NOMO-1 (cell line): ENCODE measurements around the gene FEM1C.

Source experiments
- DNase-seq, 2 experiments: peaks; one replicate each; lab custom pipeline; 2025; ENCODE audit not compliant: unreplicated experiment in 2 of 2; lab: John Stamatoyannopoulos, UW

FEM1C gene, protein sequence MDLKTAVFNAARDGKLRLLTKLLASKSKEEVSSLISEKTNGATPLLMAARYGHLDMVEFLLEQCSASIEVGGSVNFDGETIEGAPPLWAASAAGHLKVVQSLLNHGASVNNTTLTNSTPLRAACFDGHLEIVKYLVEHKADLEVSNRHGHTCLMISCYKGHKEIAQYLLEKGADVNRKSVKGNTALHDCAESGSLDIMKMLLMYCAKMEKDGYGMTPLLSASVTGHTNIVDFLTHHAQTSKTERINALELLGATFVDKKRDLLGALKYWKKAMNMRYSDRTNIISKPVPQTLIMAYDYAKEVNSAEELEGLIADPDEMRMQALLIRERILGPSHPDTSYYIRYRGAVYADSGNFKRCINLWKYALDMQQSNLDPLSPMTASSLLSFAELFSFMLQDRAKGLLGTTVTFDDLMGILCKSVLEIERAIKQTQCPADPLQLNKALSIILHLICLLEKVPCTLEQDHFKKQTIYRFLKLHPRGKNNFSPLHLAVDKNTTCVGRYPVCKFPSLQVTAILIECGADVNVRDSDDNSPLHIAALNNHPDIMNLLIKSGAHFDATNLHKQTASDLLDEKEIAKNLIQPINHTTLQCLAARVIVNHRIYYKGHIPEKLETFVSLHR

DNA sequence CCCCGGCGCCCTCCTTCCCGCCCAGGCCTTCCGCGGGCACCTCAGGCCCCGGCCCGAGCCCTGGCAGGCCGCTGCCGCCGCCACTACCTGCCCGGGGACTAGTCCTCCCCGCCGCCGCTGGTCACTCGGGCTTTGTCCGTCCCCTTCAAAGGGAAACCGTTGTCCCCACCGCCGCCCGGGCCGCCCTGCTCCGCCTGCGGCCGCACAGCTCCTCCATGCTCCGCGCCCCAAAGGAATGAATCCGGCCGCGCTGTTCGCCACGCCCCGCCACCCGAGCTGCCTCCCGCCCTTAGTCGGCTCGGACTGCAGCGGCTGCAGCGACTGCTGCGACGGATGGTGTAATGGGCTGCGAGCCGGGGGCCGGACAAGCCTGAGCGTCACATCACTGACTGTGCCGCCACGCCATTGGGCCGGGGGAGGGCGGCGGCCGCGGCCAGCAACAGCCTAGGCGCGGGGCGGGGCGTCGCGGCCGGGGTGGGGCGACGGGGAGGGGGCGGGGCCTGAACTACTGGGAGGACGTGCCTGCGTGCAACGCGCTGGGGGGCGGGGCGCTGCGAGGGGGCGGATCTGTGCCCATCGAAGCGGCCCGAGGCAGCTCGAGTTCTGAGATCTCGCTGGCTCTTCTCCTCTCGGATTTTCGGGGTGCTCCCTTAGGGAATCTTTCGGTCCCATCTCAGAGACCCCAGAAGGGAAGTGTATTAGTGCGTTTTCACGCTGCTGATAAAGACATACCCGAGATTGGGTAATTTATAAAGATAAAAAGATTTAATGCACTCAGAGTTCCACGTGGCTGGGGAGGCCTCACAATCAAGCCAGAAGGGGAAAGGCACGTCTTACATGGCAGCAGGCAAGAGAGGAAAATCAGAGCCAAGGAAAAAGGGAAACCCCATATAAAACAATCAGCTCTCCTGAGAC is at the start of gene FEM1C:
FEM1C (minus strand) TSS at position 340 of the 915 bp plus-strand sequence. CDS start 1,282 bp downstream, outside the sequence.
- peak; percentile 94 to 98 for DNase-seq

DNA sequence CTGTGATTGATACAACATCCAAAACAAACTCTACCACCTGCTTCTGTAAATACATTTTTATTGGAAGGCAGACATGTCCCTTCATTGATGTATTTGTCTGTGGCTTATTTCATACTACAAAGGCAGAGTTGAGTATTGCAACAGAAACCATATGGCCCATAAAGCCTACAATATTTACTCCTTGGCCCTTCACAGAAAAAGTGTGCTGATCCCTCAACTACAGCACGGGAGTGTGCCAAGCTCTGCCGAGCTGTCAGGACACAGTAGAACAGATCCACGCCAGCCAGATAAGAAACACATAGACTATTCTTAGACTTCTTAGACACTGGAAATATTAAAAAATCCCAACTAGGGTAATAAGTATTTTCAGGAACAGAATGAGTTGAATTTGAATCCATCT is 44.5 kb upstream of the FEM1C start:
- DNase-seq, result no peak

DNA sequence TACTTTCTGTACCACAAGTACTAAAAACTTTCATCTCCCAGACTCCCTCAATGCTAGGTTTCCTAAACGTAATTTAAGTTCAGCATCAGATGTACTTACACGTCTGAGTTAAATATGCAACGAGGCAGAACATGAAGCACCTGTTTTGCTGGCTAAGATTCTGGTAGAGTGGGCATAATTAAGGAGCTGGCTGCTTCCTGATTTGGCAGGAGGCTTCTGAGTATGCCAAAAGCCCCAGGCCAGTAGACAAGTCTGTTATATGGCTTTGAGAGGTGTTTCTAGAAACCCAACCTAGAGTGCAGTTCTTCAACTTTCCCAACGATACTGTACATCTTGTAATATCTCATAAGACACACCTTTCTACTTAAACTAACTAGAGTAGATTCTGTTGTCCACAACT is 44.1 kb upstream of the FEM1C start:
- DNase-seq, result no peak

DNA sequence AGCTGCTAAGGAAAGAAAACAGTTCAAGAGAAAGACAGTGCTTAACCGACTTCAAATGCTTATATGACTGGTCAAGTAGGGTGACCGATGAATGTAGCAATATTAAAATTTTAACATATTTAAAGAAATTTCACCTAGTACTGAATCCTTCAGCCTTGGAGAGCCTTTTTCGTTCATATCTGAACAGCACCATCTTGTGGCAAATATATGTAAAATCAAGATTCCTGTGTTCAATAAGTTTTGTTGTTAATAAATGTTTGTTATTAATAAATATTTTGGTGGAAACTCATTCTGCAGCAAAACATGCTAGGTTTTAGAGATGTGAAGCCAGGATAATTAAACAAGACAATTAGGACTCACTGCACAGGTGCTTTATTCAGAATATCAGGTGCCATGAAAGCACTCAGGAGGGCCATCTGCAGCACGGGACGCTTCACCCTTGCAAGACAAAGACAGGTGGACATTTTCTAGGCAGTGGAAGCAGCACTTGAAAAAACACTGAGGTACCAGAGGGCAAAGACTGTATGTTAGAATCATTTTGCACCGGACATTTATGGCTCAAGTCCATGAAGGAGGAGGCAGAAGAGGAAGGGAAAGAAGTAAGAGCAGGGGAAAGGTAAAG is 42.1 kb upstream of the FEM1C start:
- peak in 1 of 2 experiments; percentile 50 for DNase-seq

DNA sequence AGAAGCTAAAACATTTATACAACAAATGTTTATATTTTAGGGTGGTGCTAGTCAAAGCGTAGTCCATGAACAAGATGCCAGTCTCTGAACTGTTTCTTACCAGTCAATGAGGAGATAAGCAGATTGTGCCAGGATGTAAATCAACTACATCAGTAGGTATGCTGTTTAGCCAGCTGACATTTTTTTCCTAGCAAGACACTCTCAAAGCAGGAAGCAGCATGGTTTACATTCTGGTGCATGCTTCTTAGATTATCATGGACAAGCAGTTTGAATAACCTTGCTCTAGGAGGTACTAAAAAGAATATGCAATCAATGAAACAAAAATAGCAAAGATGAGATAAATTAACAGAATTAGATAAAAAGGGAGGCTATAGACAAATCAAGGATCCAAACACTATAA is 40.7 kb upstream of the FEM1C start:
- no peak for DNase-seq

DNA sequence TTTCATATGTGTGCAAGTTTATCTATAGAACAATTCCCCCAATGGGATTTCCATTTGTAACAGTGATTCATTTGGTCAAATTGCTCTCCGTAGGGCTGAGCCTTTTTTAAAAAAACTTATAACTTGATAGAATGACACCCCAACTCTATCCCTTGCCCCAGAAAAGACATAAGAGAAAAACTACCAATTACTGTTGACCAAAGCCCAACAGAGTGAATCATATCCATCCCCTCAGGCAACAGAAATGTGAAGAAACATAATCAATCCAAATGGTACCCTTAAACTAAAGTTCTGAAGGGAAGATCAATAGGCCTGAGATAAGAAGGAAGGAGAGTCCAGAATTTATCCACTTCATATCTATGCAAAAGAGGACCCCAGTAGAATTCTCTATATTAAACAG is 39.9 kb upstream of the FEM1C start:
- DNase-seq, result no peak

DNA sequence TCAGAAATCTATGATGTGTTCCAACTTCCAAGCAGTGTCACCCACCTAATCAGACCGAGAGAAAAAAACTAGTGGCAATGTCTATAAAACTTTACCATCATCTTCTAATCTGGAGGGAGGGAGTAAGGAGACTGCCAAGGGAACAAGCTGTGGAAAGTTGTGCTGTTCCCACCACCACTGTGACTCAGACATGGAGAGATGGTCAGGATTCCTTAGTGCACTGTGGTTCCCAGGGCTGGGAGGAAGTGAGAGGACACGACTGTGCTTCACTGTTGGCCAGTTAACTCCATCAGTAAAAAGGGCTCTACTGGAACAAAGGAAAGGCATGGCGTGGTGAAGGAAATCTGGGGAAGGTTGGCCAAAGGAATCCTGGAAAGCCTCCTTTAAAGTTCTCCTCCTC is 38.9 kb upstream of the FEM1C start:
- DNase-seq, result no peak

DNA sequence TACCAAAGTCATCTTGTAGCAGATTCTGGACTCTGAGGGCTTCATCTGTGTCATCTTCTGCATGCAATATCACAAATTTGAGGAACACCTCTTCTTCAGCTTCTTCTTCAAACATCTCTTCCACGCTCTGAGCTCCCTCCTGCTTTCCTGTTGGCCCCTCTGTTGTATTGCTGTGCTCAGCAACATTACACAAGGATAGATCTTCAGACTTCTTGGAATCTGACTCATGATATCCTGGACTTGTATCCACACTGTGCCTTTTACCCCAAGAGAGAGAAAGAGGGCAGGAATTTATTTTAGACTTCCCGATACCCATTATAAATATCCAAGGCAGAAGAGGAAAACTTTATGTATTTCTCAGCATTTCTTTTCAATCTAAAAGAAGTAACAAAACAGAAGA is 36.4 kb upstream of the FEM1C start:
- no peak for DNase-seq

DNA sequence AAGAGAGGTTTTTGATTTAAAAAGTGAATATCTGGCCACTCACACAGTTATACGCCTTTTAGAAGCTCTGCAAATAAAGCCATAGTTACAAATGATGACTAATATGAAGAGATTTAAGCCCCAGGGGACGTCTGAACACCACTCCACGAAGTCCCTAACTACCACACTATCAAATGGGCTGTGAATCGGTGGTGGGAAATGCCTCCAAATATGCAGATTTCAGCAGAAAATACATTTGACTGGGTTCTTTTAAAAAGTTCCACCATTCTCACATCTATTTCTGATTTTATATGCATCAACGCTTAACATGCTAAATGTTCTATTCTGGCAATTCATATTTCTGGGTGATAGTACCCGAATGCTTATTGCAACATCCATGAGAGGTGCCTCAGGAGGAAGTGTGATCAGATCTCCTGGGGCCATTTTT is 35.2 kb upstream of the FEM1C start:
- DNase-seq, result no peak

DNA sequence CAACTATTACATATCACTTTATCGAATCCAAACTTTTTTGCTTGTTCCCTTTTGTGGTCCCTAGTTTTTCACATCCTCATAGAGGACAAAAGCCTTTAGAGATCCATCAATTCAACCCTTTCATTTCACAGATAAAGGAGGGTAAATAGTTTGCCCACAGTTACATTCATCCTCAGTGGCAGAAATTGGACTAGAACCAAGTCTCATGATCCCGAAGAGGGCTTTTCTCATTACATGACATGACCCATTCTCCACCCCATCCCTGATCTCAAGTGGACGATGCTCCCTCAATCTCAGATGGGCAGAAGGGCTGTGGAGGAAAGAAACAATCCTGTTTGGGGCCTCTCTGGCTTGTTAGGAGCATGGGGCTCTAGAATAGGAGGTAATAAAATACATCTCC is 34.6 kb upstream of the FEM1C start:
- DNase-seq, result no peak

DNA sequence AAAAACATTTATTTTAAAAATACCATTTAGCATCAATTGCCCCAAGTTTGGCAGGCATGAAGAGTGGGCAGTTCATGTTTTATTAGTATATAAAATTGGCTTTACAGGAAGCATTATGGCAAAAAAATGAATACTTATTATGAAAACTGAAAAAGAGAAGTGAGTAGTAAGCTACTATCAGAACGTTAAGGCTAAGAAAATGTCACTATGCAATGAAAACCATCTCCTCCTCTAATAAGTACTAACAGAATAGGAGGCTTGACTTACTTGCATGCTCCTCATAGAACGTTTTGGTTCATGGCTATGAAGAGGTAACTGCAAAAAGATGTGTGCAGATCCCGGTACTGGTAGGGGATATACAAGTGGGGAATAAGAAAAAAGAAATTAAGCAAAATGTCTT is 34.1 kb upstream of the FEM1C start:
- DNase-seq, result peak in 1 of 2 experiments; percentile 29

DNA sequence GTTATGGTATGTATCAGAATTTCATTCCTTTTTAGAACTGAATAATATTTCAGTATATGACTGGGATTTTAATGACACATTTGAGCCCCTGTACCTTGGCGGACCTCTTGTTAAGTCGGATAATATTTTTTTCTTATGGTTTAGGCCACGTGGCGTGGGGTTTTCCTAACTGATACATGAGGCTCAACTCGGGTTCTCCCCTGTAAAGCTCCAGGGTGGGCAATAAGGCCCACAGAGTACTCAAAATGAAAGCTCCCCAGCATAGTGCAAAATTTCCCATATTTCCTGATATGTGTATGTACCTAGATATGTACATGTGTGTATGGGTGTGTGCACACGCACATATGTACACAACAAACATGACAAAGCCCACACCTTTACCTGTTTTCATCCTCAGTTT is 33.2 kb upstream of the FEM1C start:
- no peak for DNase-seq

DNA sequence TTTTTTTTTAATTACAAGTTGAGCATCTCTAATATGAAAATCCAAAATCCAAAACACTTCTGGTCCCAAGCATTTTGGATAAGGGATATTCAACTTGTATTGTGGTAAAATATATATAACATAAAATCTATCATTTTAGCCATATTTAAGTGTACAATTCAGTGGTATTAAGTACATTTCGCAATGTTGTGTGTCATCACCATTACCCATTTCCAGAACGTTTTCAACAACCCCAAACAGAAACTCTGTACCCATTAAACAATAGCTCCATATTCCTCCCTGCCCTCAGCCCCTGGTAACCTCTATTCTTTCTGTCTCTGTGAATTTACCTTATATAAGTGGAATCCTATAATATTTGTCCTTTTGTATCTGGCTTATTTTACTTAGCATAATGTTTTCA is 32.8 kb upstream of the FEM1C start:
- no peak for DNase-seq

DNA sequence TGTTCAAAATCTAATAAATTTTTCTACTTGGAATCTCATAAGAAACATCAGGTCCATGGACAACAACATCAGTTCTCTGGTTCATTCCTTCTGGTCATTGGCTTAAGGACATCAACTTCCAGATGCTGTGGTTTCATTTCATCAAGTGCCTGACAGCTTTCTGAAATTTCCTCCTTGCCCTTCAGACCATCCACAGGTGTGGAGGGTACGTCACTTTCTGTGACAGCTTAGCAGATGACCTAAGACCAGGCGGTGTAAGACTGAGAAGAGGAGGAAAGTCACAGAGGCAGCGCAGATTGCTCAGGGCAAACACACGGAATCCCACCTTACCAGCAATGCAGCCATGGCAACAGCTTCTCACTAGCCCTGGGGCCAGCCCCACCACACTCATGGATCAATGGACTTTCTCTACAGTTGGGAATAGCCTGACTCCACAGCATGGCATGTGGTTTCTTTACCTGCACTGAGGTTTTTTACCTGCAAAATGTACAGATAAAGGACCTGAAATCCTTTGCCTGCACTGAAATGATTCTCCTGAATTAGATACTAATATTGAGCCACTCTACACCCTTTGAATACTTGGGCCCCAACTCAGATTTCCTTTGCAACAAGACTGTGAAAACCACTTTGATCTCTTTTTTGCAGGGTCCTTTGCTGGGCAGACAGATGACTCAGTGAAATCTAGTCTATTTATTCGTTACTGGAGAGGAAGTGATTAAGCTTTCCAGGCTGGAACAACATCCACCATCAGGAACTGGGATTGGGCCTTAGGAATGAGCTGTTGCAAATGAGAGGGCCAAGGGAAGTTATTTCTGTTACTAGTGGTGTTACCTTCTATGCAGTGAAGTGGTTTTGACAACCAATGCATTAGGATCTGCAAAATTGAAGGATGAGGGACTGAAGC is 30.8 kb upstream of the FEM1C start:
- no peak for DNase-seq

DNA sequence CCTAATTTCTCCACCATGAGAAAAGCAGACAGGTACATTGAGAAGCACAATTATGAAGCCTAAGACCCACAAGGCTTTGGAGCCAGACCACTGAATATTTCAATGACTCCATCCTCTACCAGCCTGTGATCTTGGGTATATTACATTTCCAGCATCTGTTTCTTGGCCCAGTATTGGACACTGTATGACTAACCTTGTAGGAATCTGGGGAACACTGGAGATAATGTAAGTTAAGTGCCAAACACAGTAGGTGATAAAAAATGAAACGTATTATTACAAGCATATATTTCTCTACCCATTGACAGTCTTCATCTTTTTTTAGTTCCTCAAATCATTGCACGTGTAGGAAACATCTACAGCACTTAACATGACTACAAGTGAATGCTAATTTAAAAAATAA is 28.6 kb upstream of the FEM1C start:
- no peak for DNase-seq

DNA sequence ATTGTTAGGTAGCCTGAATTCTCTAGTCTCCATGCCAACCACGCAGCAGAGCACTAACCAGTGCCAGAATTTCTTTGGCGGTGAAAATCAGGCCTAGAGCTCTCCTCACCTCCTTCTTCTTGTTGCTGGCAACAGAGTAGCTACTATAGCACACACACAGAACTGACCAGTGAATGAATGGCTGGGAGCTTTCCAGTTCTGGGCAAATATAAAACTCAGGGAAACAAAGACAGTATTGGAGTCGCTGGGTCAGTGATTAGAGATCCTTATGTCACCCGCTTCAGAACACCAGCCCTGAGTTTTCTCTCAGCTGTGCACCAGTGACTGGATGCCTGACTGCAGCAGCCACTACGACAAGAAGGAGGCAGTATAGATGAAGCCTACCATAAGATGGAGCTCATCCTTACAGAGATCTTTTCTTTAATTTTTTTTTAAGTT is 26.9 kb upstream of the FEM1C start:
- no peak for DNase-seq

DNA sequence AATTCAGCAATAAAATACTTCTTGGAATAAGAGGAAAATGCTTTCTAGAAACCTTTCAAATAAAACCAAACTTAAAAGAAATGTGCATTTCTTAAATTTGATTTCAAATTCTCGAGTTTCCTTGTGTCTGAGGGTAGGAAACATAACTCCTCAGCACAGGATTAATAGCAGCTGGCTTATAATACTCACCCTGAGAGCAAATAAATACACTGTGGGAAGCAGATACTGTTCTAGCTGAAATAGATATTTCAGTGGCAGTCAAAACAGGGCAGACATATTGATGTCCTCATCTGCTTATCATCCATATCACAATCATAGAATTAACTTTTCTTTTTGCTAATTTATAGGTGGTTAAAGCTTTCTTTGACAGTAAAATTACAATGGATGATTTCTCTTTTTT is 24.1 kb upstream of the FEM1C start:
- no peak for DNase-seq

DNA sequence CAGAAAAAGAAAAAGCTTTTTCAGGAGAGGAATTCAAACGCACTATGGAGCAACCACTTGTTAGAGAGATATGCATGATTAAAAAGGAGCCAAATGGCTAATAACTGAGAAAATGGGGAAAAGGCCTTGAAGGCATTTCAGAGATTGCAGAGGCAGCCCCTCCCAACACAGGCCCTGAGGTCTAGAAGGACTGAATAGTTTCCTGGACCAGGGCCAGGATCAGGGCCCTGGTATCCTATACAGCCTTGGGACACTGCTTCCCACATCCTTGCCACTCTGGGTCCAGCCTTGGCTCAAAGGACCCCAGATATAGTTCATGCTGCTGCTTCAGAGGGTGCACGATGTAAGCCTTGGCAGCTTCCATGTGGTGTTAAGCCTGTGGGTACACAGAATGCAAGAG is 20.7 kb upstream of the FEM1C start:
- no peak for DNase-seq

DNA sequence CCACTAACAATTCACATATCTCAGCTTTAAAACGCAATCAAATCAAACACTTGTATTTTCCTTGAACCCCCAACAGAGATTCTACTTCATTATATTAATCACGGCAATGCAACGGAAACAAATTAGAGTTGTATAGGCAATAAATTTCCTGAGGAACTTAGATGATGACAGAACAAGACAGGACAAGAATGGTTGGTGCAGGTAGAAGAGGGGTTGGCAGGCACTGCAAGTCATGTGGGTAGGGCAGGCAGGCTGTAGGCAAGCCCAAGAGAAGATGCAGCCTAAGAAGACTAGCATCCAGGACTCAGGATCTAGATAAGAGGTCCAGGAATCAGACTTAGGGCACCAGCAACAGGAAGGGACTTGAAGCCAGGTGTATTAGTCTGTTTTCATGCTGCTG is 16.6 kb upstream of the FEM1C start:
- DNase-seq, result no peak

DNA sequence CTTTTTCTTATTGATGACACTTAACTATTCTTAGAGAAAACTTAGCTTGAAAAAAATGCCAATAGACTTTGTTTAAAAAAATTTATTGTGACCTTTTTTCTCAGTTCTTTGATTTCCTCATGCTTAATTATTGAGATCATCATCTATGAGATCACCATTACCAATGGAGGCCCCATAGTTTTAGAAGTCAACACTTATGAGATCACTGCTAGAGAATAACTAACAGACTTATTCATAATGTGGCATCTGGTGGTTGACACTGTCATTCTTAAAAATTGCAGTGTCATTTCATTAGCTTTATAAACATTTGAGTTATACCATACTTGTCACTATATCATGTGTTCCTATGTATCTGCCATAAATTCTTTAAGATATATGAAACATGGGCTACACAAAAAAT is 14.9 kb upstream of the FEM1C start:
- no peak for DNase-seq
